ENCODE measurements around the gene ARHGAP29.

ARHGAP29 gene

GRCh38 chr1:94125551-94126514 lies 111.6 kb downstream of the ARHGAP29 start:
- no peak for DNase-seq (ENCODE audit: low spot score)
- H3K4me3 ChIP-seq = no peak overlapping the region
- H3K27ac ChIP-seq = no peak overlapping the region
- TF ChIP-seq CTCF (IDR thresholded peaks at IDR 0.05) = no peak

- no peak for TF ChIP-seq CTCF (IDR thresholded peaks at IDR 0.05)
- no peak overlapping the region for H3K4me3 ChIP-seq
- no peak overlapping the region for H3K27ac ChIP-seq
- no peak for DNase-seq (ENCODE audit: low spot score)
Observed at GRCh38 chr1:94124538-94124937, 112.8 kb downstream of the ARHGAP29 start.

GRCh38 chr1:94122201-94122970 lies 115.0 kb downstream of the ARHGAP29 start:
- no peak for TF ChIP-seq CTCF (IDR thresholded peaks at IDR 0.05)
- Histone ChIP-seq H3K27ac (no peak overlapping the region), H3K4me3 (no peak overlapping the region)
- DNase-seq (ENCODE audit: low spot score) = no peak
